T-helper 1 cell treated with Interleukin-12 subunit alpha and Interleukin-12 subunit beta and Interleukin-4 antibody, amounts not matched to agents 30 μg/mL and 1 μg/mL, for 36 hours (primary cell): ENCODE measurements around the gene ARL17A.
"Not testable (repeated sequence)": the region's sequence is repeated elsewhere in the genome, so short reads cannot be mapped to it uniquely, and the experiment has no call there.

Source experiments
- H3K27ac Mint-ChIP-seq: one replicate; pipeline ENCODE4 v1.8.0; 2021; ENCODE audit warnings: mild to moderate bottlenecking, mixed read lengths
- H3K27me3 Mint-ChIP-seq: one replicate; pipeline ENCODE4 v1.8.0; 2021; ENCODE audit warnings: low read depth, mixed read lengths
- H3K36me3 Mint-ChIP-seq: one replicate; pipeline ENCODE4 v1.8.0; 2021; ENCODE audit warnings: low read depth, mixed read lengths
- H3K4me1 Mint-ChIP-seq: one replicate; pipeline ENCODE4 v1.8.0; 2021; ENCODE audit warnings: low read depth, mixed read lengths
- H3K4me3 Mint-ChIP-seq: one replicate; pipeline ENCODE4 v1.8.0; 2021; ENCODE audit warnings: mild to moderate bottlenecking, moderate library complexity, mixed read lengths
- H3K9me3 Mint-ChIP-seq: one replicate; pipeline ENCODE4 v1.8.0; 2021; ENCODE audit warnings: mixed read lengths

ARL17A gene

DNA sequence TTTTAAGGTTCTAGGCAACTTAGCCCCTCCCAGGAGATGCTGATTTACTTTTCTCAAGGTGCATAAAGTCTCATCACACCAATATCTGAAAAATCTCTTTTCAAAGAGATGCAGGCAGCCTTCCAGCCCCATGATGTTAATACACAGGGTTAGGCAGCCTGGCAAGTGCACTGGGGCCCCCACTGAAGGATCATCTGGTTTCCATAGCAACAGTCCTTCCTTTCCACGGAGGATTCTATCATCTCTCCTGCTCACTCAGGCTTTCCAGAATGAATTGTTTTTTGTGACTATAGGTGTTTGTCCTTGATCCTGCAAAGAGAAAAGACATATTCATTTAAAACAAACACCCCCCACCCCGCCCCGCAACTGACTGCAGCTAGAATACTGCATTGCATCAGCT lies 6.0 kb upstream of the ARL17A start:
- not testable (repeated sequence) for H3K4me1 Mint-ChIP-seq, H3K36me3 Mint-ChIP-seq, H3K27ac Mint-ChIP-seq, H3K9me3 Mint-ChIP-seq, H3K27me3 Mint-ChIP-seq, H3K4me3 Mint-ChIP-seq

DNA sequence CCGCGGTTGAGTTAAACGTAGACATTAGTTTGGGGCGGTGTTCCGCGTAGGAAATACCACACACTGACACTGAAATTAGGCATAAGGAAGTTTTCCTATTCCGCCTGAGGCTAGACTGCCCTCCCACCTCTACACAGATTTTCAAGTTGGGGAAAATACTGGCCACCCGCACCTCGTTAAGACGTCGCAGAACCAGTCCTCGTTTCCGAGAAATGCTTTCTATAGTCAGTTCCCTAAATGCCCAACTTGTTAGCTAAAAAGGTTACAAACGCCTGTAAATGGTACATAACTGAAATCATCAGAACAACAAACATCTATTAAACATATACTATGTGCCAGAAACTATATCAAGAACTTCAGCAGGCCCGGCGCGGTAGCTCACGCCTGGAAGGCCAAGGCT lies 591 bp upstream of the ARL17A start:
- not testable (repeated sequence) for H3K36me3 Mint-ChIP-seq, H3K27ac Mint-ChIP-seq, H3K9me3 Mint-ChIP-seq, H3K4me3 Mint-ChIP-seq, H3K4me1 Mint-ChIP-seq, H3K27me3 Mint-ChIP-seq

DNA sequence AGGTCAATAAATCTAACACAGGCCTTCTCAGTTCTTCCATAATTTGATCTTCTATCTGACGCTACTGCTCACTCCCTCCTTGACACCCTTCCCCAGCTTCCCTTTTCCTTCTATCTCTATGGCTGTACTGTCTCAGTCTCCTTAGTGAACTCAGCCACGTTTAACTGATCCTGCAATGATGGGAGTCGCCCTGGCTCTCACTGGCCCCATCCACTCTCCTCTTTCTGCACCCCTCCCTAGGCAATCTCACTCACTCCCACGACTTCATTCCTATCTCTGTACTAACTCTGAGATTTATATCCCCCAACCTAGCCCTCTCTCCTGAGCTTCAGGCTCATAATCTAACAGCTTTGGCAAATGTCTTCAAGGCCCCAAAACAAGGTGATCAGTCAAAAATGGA lies 7.7 kb downstream of the ARL17A start:
- not testable (repeated sequence) for H3K4me3 Mint-ChIP-seq, H3K9me3 Mint-ChIP-seq, H3K4me1 Mint-ChIP-seq, H3K36me3 Mint-ChIP-seq, H3K27ac Mint-ChIP-seq, H3K27me3 Mint-ChIP-seq

DNA sequence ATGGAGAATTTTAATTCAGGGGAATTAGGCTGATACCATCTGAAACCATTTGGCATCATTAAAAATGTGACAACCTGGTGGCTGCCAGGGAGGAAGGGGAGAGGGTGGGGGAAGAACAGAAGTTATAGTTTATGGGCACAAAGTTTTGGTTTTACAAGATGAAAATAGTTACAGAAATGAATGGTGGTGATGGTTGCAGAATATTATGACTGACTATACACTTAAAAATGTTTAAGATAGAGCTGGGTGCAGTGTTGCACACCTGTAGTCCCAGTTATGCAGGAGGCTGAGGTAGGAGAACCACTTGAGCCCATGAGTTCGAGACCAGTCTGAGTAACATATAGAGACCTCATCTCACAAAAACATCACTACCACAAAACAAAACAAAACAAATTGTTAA lies 12.5 kb downstream of the ARL17A start:
- H3K9me3 Mint-ChIP-seq, H3K4me1 Mint-ChIP-seq, H3K27me3 Mint-ChIP-seq, H3K4me3 Mint-ChIP-seq, H3K27ac Mint-ChIP-seq, H3K36me3 Mint-ChIP-seq: not testable (repeated sequence)

DNA sequence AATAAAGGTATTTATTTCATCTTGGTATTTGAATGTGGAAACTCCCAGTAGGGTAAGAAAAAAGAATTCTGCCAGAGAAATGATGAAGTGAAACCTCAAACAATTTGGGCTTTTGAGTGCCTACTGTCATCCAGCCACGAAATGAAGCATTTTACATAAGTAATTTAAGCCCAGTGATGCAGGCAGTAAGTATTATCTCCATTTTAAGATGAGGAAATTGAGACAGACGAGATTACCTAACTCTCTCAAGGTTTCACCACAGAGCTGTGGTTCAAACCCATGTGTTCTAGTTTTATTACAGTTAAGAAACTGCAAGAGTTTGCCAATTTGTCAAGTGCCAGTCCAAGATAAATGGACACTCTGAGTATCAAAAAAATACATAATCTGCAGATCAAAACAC lies 13.2 kb downstream of the ARL17A start:
- not testable (repeated sequence) for H3K9me3 Mint-ChIP-seq, H3K4me3 Mint-ChIP-seq, H3K36me3 Mint-ChIP-seq, H3K4me1 Mint-ChIP-seq, H3K27me3 Mint-ChIP-seq, H3K27ac Mint-ChIP-seq

DNA sequence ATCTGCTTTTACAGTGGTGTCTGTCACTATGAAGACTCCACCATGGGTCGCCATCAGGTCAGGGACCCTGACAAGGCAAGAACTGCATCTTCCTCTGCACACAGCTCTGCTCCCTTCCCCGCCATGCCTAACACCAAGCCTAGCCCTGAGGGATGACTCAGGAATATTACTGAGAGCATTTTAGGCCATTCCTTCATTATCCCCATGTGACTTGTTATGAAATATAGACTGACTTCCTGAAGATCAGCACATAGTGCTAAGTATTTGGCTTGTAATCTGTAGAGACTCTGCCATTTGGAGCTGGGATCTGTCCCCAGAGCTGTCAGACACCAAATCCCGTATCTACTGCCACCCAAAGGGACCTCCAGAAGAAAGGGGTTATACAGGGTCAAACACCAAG lies 19.4 kb downstream of the ARL17A start:
- not testable (repeated sequence) for H3K27ac Mint-ChIP-seq, H3K27me3 Mint-ChIP-seq, H3K36me3 Mint-ChIP-seq, H3K9me3 Mint-ChIP-seq, H3K4me3 Mint-ChIP-seq, H3K4me1 Mint-ChIP-seq

DNA sequence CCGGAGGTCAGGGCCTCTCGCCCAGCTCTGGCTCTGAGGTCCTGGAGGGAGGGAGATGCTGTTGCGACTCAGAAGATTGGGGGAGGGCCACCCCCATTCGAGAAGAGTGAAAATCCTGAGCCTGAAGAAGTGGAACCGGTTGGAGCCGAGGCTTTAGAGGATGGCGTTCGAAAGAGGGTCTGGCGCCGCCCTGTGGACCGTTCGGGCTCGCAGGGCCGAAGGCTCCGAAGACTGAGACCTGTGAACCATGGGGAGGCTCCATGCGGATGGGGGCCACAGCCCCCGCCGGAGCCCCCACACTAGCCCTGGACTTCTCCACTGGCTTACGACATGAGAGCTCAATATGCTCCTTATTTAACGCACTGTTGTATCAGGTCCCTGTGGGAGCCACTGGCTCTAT lies 20.3 kb downstream of the ARL17A start:
- not testable (repeated sequence) for H3K27ac Mint-ChIP-seq, H3K4me1 Mint-ChIP-seq, H3K27me3 Mint-ChIP-seq, H3K9me3 Mint-ChIP-seq, H3K36me3 Mint-ChIP-seq, H3K4me3 Mint-ChIP-seq

DNA sequence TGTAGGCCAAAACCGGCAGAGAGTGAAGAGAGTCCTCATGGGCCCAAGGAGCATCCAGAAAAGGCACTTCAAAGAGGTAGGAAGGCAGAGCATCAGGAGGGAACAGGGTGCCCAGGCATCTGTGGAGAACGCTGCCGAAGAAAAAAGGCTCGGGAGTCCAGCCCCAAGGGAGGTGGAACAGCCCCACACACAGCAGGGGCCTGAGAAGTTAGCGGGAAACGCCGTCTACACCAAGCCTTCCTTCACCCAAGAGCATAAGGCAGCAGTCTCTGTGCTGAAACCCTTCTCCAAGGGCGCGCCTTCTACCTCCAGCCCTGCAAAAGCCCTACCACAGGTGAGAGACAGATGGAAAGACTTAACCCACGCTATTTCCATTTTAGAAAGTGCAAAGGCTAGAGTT lies 30.9 kb downstream of the ARL17A start:
- not testable (repeated sequence) for H3K4me3 Mint-ChIP-seq, H3K27me3 Mint-ChIP-seq, H3K27ac Mint-ChIP-seq, H3K4me1 Mint-ChIP-seq, H3K36me3 Mint-ChIP-seq, H3K9me3 Mint-ChIP-seq

DNA sequence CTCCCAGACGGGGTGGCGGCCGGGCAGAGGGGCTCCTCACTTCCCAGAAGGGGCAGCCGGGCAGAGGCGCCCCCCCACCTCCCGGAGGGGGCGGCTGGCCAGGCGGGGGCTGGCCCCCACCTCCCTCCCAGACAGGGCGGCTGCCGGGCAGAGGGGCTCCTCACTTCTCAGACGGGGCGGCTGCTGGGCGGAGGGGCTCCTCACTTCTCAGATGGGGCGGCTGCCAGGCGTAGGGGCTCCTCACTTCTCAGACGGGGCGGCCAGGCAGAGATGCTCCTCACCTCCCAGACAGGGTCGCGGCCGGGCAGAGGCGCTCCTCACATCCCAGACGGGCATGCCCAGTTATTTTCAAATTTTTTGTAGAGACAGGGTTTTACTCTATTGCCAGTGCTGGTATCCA lies 44.8 kb downstream of the ARL17A start:
- not testable (repeated sequence) for H3K36me3 Mint-ChIP-seq, H3K27ac Mint-ChIP-seq, H3K27me3 Mint-ChIP-seq, H3K4me1 Mint-ChIP-seq, H3K4me3 Mint-ChIP-seq, H3K9me3 Mint-ChIP-seq

DNA sequence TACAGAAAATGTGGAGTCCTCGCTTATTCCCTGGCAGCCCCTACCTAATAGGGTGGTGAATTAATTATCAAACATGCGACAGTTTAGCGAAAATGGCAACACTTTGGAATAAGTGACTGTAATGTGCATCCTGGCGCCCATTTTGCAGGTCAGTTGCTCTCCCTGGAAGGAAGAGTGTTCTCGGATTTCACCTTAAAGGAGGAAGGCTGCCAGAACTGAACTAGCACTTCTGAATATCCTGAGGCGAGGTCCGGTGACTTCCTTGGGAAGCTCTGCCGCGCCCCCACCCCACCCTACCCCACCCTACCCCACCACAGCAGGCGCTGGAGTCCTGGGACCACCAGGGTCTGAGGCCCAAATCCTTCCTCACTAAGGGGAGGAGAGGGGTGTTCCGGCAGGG lies 67.3 kb downstream of the ARL17A start, which contains the start of gene LRRC37A2:
Gene LRRC37A2 (plus strand): TSS at position 301 of the 400 bp plus-strand sequence. CDS start 245 bp downstream, outside the sequence.
- not testable (repeated sequence) for H3K36me3 Mint-ChIP-seq, H3K4me3 Mint-ChIP-seq, H3K27me3 Mint-ChIP-seq, H3K9me3 Mint-ChIP-seq, H3K4me1 Mint-ChIP-seq, H3K27ac Mint-ChIP-seq

DNA sequence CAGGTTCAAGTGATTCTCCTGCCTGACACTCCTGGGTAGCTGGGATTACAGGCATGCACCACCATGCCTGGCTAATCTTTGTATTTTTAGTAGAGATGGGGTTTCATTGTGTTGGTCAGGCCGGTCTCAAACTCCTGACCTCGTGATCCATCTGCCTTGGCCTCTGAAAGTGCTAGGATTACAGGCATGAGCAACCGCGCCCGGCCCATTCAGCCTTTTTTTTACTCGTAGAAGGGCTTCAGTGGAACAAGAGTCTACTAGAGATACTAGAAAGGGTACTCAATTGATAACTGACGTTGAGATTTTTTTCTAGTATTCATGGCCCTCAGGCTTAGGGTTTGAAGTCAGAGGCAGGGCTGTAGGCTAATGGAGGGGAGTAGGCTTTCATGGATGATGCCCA lies 73.6 kb downstream of the ARL17A start:
- not testable (repeated sequence) for H3K4me1 Mint-ChIP-seq, H3K36me3 Mint-ChIP-seq, H3K9me3 Mint-ChIP-seq

DNA sequence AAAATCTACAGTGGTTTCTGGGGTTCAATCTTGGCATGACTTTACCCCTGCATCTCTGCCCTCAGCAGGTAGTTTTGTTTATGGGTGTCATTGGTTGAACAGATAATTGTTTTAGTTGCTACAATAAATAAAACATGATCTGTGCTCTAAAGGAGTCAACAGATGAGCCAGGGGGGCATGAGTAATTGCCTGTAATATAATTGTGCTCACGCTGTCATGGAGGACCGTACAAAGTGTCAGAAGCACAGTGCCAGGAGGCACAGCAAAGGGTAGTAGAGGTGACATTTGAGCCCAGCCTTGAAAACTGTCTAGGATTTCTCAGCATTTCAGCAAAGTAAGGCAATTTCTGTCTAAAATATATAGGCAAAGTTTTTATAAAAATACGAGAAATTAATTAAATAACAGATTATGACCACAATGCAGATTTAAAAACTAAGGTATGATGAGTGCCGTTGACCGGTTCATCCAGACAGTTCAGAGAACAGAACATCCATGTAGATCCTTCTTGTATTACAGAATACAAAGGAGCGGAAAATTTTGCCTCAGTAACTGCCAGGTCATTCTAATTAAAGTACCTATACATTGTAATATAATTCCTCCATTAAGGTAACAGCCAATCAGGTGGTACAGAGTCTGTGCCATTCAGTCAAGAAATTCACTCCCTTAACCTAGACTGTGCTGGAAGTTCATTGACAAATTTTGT lies 79.9 kb downstream of the ARL17A start:
- not testable (repeated sequence) for H3K36me3 Mint-ChIP-seq, H3K9me3 Mint-ChIP-seq, H3K27me3 Mint-ChIP-seq, H3K4me1 Mint-ChIP-seq, H3K4me3 Mint-ChIP-seq, H3K27ac Mint-ChIP-seq

More for the DNA sequence above, 73.6 kb downstream of the ARL17A start:
- not testable (repeated sequence) for H3K27ac Mint-ChIP-seq, H3K4me3 Mint-ChIP-seq, H3K27me3 Mint-ChIP-seq

DNA sequence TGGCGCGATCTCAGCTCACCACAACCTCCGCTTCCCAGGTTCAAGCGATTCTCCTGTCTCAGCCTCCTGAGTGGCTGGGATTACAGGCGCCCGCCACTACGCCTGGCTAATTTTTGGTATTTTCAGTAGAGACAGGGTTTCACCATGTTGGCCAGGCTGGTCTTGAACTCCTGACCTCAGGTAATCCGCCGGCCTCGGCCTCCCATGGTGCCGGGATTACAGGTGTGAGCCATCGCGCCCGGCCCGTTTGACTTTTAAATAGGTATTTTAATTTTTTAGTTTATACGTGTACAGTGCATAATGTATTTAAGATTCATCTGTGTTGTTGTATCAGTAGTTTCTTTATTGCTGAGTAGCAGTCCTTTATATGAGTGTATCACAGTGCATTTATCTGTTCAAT lies 87.5 kb downstream of the ARL17A start:
- not testable (repeated sequence) for H3K27ac Mint-ChIP-seq, H3K4me1 Mint-ChIP-seq, H3K9me3 Mint-ChIP-seq, H3K36me3 Mint-ChIP-seq, H3K27me3 Mint-ChIP-seq, H3K4me3 Mint-ChIP-seq

DNA sequence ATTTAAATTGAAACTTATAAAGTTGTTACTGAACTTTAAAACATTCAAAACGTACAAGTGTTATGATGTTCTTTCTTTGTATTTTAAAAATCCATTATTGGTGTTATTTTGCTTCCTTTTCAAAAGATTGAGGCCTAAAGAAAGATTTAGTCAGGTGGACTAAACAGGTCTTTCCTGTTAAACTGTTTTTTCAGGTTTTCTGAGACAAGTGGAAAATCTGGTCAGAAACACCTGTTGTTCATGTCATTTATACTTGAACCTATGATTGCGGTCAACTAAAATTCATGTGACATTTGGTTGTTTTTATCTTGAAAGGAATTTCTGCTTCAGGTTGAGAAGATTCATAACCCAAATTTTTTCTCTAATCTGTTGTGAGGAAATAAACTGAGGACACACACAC lies 98.2 kb downstream of the ARL17A start:
- not testable (repeated sequence) for H3K9me3 Mint-ChIP-seq, H3K36me3 Mint-ChIP-seq, H3K4me1 Mint-ChIP-seq, H3K4me3 Mint-ChIP-seq, H3K27ac Mint-ChIP-seq, H3K27me3 Mint-ChIP-seq

DNA sequence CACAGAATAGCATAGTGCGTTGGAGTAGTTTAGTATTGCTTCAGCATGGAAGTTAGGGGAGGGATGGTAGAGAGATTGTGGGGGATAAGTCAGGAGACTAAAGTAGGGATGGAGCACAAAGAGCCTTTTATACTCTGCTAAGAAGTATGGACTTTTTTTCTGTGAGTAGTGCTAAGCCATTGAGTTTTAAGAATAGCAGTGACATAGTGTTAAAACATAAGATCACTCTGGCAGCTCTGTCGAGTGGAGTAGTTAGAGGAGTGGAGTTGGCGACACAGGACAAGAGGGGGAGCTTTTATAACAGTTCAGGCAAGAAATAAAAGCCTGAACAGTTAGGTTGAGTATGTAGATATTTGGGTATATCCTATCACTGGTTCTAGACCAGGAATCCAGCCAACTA lies 100.7 kb downstream of the ARL17A start:
- not testable (repeated sequence) for H3K27me3 Mint-ChIP-seq, H3K4me1 Mint-ChIP-seq, H3K4me3 Mint-ChIP-seq, H3K9me3 Mint-ChIP-seq, H3K27ac Mint-ChIP-seq, H3K36me3 Mint-ChIP-seq

DNA sequence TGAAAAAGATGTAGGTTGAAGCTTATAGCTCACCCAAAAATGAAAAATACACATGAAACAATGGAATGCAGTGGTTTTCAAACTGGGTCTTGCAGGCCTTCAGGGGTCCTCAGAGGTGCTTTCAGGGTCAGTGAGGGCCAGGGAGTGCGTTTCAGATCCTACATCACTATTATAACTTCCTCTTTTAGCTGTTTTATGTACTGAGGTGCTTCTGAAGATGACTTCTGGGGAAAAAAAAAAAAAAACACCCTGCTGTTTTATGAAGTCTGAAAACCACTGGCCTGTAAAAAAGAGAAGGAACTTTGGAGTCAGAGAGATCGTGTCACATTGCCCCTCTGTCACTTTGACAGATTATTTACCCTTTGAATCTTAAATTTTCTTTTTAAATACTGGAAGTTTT lies 103.9 kb downstream of the ARL17A start:
- H3K4me1 Mint-ChIP-seq, H3K9me3 Mint-ChIP-seq, H3K36me3 Mint-ChIP-seq, H3K27ac Mint-ChIP-seq, H3K4me3 Mint-ChIP-seq, H3K27me3 Mint-ChIP-seq: not testable (repeated sequence)
